GM12801 (cell line): Measurements from ENCODE around the gene OLR1.

Experiments
- TF ChIP-seq, protein P1 (sequence below): IDR thresholded peaks from one replicate; pipeline ENCODE4 v1.5.1; 2011; ENCODE audit warnings: control low read depth; ENCODE audit not compliant: insufficient read length; ENCODE audit errors: extremely low read depth

Gene OLR1

DNA sequence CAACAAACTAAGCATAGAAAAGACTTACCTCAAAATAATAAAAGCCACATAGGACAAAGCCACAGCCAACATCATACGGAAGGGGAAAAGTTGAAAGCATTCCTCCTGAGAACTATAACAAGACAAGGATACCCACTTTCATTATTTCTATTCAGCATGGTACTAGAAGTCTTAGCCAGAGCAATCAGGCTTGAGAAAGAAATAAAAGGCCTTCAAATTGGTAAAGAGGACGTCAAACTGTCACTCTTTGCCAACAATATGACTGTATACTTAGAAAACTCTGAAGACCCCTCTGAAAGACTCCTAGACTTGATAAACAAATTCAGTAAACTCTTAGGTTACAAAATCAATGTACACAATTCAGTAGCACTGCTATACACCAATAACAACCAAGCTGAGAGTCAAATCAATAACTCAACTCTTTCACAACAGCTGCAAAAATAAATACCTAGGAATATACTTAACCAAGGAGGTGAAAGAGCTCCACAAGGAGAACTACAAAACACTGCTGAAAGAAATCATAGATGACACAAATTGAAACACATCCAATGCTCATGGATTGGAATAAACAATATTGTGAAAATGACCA is 61.6 kb downstream of the OLR1 start:
- TF ChIP-seq, protein P1, sequence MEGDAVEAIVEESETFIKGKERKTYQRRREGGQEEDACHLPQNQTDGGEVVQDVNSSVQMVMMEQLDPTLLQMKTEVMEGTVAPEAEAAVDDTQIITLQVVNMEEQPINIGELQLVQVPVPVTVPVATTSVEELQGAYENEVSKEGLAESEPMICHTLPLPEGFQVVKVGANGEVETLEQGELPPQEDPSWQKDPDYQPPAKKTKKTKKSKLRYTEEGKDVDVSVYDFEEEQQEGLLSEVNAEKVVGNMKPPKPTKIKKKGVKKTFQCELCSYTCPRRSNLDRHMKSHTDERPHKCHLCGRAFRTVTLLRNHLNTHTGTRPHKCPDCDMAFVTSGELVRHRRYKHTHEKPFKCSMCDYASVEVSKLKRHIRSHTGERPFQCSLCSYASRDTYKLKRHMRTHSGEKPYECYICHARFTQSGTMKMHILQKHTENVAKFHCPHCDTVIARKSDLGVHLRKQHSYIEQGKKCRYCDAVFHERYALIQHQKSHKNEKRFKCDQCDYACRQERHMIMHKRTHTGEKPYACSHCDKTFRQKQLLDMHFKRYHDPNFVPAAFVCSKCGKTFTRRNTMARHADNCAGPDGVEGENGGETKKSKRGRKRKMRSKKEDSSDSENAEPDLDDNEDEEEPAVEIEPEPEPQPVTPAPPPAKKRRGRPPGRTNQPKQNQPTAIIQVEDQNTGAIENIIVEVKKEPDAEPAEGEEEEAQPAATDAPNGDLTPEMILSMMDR, result no peak
